Measurements from ENCODE around the gene SYCP1.
"Not testable (repeated sequence)": the region's sequence is repeated elsewhere in the genome, so short reads cannot be mapped to it uniquely, and the experiment has no call there.

The SYCP1 gene

GRCh38 chr1:114979278-114979891 is 124.7 kb downstream of the SYCP1 start:
- DNase-seq: peak; percentile 32

- no peak for DNase-seq
Measured at GRCh38 chr1:114982251-114982650, 127.6 kb downstream of the SYCP1 start.

- DNase-seq: no peak
Measured at GRCh38 chr1:114986286-114986685, 131.6 kb downstream of the SYCP1 start.

GRCh38 chr1:114988095-114988494 is 133.4 kb downstream of the SYCP1 start:
- no peak for DNase-seq

GRCh38 chr1:114997510-114998289 is 143.0 kb downstream of the SYCP1 start:
- DNase-seq: no peak

GRCh38 chr1:115006191-115006590 is 151.5 kb downstream of the SYCP1 start:
- no peak for DNase-seq

- DNase-seq: no peak
Measured at GRCh38 chr1:115012006-115012405, 157.3 kb downstream of the SYCP1 start.

GRCh38 chr1:115012434-115012833 is 157.8 kb downstream of the SYCP1 start:
- DNase-seq: no peak

- no peak for DNase-seq
Measured at GRCh38 chr1:115013792-115014191, 159.1 kb downstream of the SYCP1 start.

- not testable (repeated sequence) for DNase-seq
Measured at GRCh38 chr1:115019549-115019948, 164.9 kb downstream of the SYCP1 start.

GRCh38 chr1:115021145-115021544 is 166.5 kb downstream of the SYCP1 start:
- no peak for DNase-seq

GRCh38 chr1:115023593-115023992 is 168.9 kb downstream of the SYCP1 start:
- DNase-seq: no peak

- DNase-seq: no peak
Measured at GRCh38 chr1:115029526-115029925, 174.9 kb downstream of the SYCP1 start, which contains the start of gene TSHB. TSS of gene TSHB (plus strand) at chr1:115029826. CDS start at chr1:115033363, 3,537 bp downstream.

- no peak for DNase-seq
Measured at GRCh38 chr1:115031595-115031994, 176.9 kb downstream of the SYCP1 start.

- DNase-seq: no peak
Measured at GRCh38 chr1:115035652-115036051, 181.0 kb downstream of the SYCP1 start.

- no peak for DNase-seq
Measured at GRCh38 chr1:115036814-115037507, 182.3 kb downstream of the SYCP1 start.

- DNase-seq: no peak
Measured at GRCh38 chr1:115040501-115040900, 185.8 kb downstream of the SYCP1 start.

GRCh38 chr1:115041654-115042053 is 187.0 kb downstream of the SYCP1 start:
- DNase-seq: no peak
